H9 (cell line): ENCODE results near the gene SCUBE1. TPM values are rescaled to one million over a fixed set of nuclear protein-coding genes. Genes with fewer than 3 reads are reported as not detected.

Experiments
- DNase-seq: peaks from one replicate; pipeline ENCODE4 v3.0.0-alpha.2; 2017
- H2AFZ ChIP-seq: one replicate; pipeline ENCODE4 v1.6.1; 2013; ENCODE audit warnings: mild to moderate bottlenecking, low read length, control low read depth, moderate library complexity
- H2AK5ac ChIP-seq: 2 replicates; pipeline ENCODE4 v1.6.1; 2013; ENCODE audit warnings: low read length, control low read depth, mixed read lengths; ENCODE audit not compliant: insufficient read length
- H2BK120ac ChIP-seq: one replicate; pipeline ENCODE4 v1.6.1; 2013; ENCODE audit warnings: low read depth, mild to moderate bottlenecking, low read length, control low read depth, inconsistent platforms; ENCODE audit not compliant: poor library complexity, severe bottlenecking
- H2BK12ac ChIP-seq: 2 replicates; pipeline ENCODE4 v1.6.1; 2013; ENCODE audit warnings: low read length, control low read depth, mixed read lengths, low read depth; ENCODE audit not compliant: insufficient read length
- H2BK15ac ChIP-seq: 2 replicates; pipeline ENCODE4 v1.6.1; 2013; ENCODE audit warnings: low read depth, low read length, control low read depth
- H2BK20ac ChIP-seq: one replicate; pipeline ENCODE4 v1.6.1; 2013; ENCODE audit warnings: low read depth, mild to moderate bottlenecking, low read length, control low read depth, inconsistent platforms; ENCODE audit not compliant: poor library complexity, severe bottlenecking
- H2BK5ac ChIP-seq: 2 replicates; pipeline ENCODE4 v1.6.1; 2013; ENCODE audit warnings: low read length, control low read depth, mixed read lengths; ENCODE audit not compliant: insufficient read length
- H3K14ac ChIP-seq: 2 replicates; pipeline ENCODE4 v1.6.1; 2013; ENCODE audit warnings: low read length, control low read depth; ENCODE audit not compliant: insufficient read depth
- H3K18ac ChIP-seq: 2 replicates; pipeline ENCODE4 v1.6.1; 2013; ENCODE audit warnings: low read depth, mild to moderate bottlenecking, mixed read lengths, low read length, control low read depth; ENCODE audit not compliant: insufficient read length
- H3K23ac ChIP-seq: 2 replicates; pipeline ENCODE4 v1.6.1; 2013; ENCODE audit warnings: low read length, control low read depth, mixed read lengths, low read depth; ENCODE audit not compliant: insufficient read length
- H3K23me2 ChIP-seq: 2 replicates; pipeline ENCODE4 v1.6.1; 2013; ENCODE audit warnings: low read depth, mild to moderate bottlenecking, mixed read lengths, low read length, control low read depth; ENCODE audit not compliant: insufficient read length, poor library complexity, severe bottlenecking
- H3K27ac ChIP-seq: 2 replicates; pipeline ENCODE4 v1.5.1; 2013; ENCODE audit warnings: low read length, control low read depth, mixed read lengths, low read depth; ENCODE audit not compliant: insufficient read length
- H3K27me3 ChIP-seq: 2 replicates; pipeline ENCODE4 v1.6.1; 2013; ENCODE audit warnings: low read length, control low read depth, inconsistent platforms; ENCODE audit not compliant: insufficient read depth
- H3K4ac ChIP-seq: 2 replicates; pipeline ENCODE4 v1.6.1; 2013; ENCODE audit warnings: low read depth, mild to moderate bottlenecking, control low read depth, inconsistent platforms, low read length, moderate library complexity
- H3K4me1 ChIP-seq: 2 replicates; pipeline ENCODE4 v1.6.1; 2013; ENCODE audit warnings: low read length, control low read depth, inconsistent platforms; ENCODE audit not compliant: insufficient read depth
- H3K4me2 ChIP-seq: 2 replicates; pipeline ENCODE4 v1.6.1; 2013; ENCODE audit warnings: low read length, control low read depth, mixed read lengths; ENCODE audit not compliant: insufficient read length, insufficient read depth
- H3K56ac ChIP-seq: 2 replicates; pipeline ENCODE4 v1.6.1; 2013; ENCODE audit warnings: low read depth, mild to moderate bottlenecking, mixed read lengths, low read length, control low read depth; ENCODE audit not compliant: insufficient read length
- H3K79me1 ChIP-seq: 2 replicates; pipeline ENCODE4 v1.6.1; 2013; ENCODE audit warnings: low read depth, mild to moderate bottlenecking, moderate library complexity, low read length, control low read depth, inconsistent platforms; ENCODE audit not compliant: insufficient read depth, poor library complexity, severe bottlenecking
- H3K79me2 ChIP-seq: 2 replicates; pipeline ENCODE4 v1.6.1; 2013; ENCODE audit warnings: low read length, control low read depth, inconsistent platforms; ENCODE audit not compliant: insufficient read depth
- H3K9ac ChIP-seq: 2 replicates; pipeline ENCODE4 v1.6.1; 2013; ENCODE audit warnings: low read length, control low read depth, mixed read lengths; ENCODE audit not compliant: insufficient read length; ENCODE audit errors: extremely low read depth
- H3K9me3 ChIP-seq: one replicate; pipeline ENCODE4 v1.6.1; 2013; ENCODE audit warnings: low read depth, low read length, inconsistent platforms; ENCODE audit not compliant: control insufficient read depth
- H3T11ph ChIP-seq: one replicate; pipeline ENCODE4 v1.6.1; 2013; ENCODE audit warnings: mild to moderate bottlenecking, low read length, control low read depth, inconsistent platforms
- H4K20me1 ChIP-seq: one replicate; pipeline ENCODE4 v1.6.1; 2013; ENCODE audit not compliant: control insufficient read depth, insufficient read length, insufficient read depth
- H4K5ac ChIP-seq: 2 replicates; pipeline ENCODE4 v1.6.1; 2013; ENCODE audit warnings: low read depth, mild to moderate bottlenecking, mixed read lengths, low read length, control low read depth; ENCODE audit not compliant: insufficient read length
- H4K8ac ChIP-seq: replicated peaks from 2 replicates; pipeline ENCODE4 v1.6.1; 2013; ENCODE audit warnings: low read length, control low read depth, mixed read lengths, low read depth; ENCODE audit not compliant: insufficient read length
- H4K91ac ChIP-seq: 2 replicates; pipeline ENCODE4 v1.6.1; 2013; ENCODE audit warnings: low read depth, mild to moderate bottlenecking, moderate library complexity, mixed read lengths, low read length, control low read depth; ENCODE audit not compliant: insufficient read length
- H3K27ac Mint-ChIP-seq, 3 experiments: 2 replicates in 2 of 3; 3 replicates in 1 of 3; pipeline ENCODE4 v1.8.0; 2020 to 2021; ENCODE audit warnings: mixed read lengths in 3 of 3, mild to moderate bottlenecking in 1 of 3, moderate library complexity in 1 of 3
- H3K27me3 Mint-ChIP-seq: 2 replicates; pipeline ENCODE4 v1.8.0; 2021; ENCODE audit warnings: low read depth, mild to moderate bottlenecking, moderate library complexity, mixed read lengths
- H3K36me3 Mint-ChIP-seq, 3 experiments: 2 replicates in 2 of 3; 3 replicates in 1 of 3; pipeline ENCODE4 v1.8.0; 2020 to 2021; ENCODE audit warnings: low read depth in 3 of 3, mixed read lengths in 3 of 3; ENCODE audit not compliant: insufficient read depth in 1 of 3
- H3K4me1 Mint-ChIP-seq, 2 experiments: 2 replicates each; pipeline ENCODE4 v1.8.0; 2020; ENCODE audit warnings: mixed read lengths in 2 of 2
- H3K4me3 Mint-ChIP-seq, 2 experiments: 2 replicates in 1 of 2; 3 replicates in 1 of 2; pipeline ENCODE4 v1.8.0; 2020 to 2021; ENCODE audit warnings: mild to moderate bottlenecking in 2 of 2, mixed read lengths in 2 of 2, moderate library complexity in 1 of 2
- H3K9me3 Mint-ChIP-seq, 2 experiments: 2 replicates in 1 of 2; 3 replicates in 1 of 2; pipeline ENCODE4 v1.8.0; 2020; ENCODE audit warnings: mild to moderate bottlenecking in 2 of 2, mixed read lengths in 2 of 2, moderate library complexity in 1 of 2
- CTCF ChIP-seq: fragments of 200-600 bp; sonication (generic); conservative IDR thresholded peaks from 3 replicates; pipeline ENCODE4 v1.8.0; 2021; ENCODE audit warnings: antibody characterized with exemption, mild to moderate bottlenecking
- WGBS: extraction: QIAGEN DNeasy Blood & Tissue Kit; methylation state at CpG from one replicate; pipeline ENCODE4 v1.1.7; 2013; ENCODE audit warnings: missing lambda C conversion rate, low lambda C conversion rate, mixed read lengths; ENCODE audit not compliant: insufficient read length; ENCODE audit errors: extremely low coverage; 5-methylcytosine and 5-hydroxymethylcytosine counted together
- total RNA-seq: library from RNA; stranded (reverse); gene quantifications from 2 replicates; pipeline ENCODE4 v1.2.1, GENCODE V29; 2021

Gene SCUBE1
- total RNA-seq, 1 experiment from 2014 or later = 1.2 TPM

DNA sequence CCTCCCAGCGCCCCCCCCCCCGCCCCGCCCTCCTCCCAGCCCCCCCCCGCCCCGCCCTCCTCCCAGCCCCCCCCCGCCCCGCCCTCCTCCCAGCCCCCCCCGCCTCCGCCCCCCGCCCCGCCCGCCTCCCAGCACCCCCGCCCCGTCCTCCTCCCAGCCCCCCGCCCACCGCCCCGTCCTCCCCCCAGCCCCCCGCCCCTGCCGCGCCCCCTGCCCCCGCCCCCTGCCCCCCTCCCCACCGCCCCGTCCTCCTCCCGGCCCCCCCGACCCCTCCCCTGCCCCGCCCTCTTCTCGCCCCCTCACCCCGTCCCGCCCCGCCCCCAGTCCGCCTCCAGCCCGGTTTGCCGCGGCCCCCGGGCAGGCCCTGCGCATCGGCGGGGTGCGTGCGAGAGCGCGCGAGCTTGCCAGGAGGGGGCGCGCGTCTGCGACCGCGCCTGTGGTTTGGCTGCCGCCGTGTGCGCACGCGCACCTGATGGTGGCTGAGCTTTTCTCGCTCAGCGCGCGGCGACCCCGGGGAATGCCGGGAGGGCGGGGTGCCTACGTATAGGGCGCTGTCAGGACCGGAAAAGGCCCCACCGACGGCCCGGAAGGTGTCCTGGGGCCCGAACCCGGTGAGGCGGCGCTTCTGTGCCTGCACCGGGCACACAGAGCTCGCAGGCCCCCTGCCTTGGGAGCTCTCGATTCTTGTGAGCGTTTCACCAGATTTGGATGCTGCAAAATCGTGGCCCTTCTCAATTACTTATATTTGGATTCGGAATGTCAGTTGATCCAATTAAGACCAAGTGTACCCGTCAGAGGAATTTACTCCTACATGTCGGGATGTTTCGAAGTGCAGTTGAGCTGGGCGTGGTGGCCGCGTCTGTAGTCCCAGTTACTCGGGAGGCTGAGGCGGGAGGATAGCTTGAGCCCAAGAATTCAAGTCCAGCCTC, 155.7 kb downstream of the SCUBE1 start:
- no peaks in the 10 kb centered on the region for H4K20me1 ChIP-seq
- Mint-ChIP-seq H3K4me1 (peaks cover 21 to 25% of the 10 kb centered on the region in 2 experiments), H3K36me3 (peaks cover 3 to 15% (median 9%) of the 10 kb centered on the region in 3 experiments; a peak in 6 of 7 replicates), H3K27me3 (peaks cover 6% of the 10 kb centered on the region), H3K4me3 (peak overlapping the region; percentile 65 to 74), H3K27ac (peak overlapping the region in 2 of 3 experiments; percentile 75 to 90; a peak in 3 of 7 replicates), H3K9me3 (no peaks in the 10 kb centered on the region; a peak in 2 of 5 replicates)
- H3K23me2 ChIP-seq = peaks cover 13% of the 10 kb centered on the region
- H3K18ac ChIP-seq = peak overlapping the region; percentile 22
- no peak overlapping the region for H3K56ac ChIP-seq
- no peak overlapping the region for H2AK5ac ChIP-seq
- no peak overlapping the region for H3K14ac ChIP-seq
- H4K91ac ChIP-seq = no peak overlapping the region
- no peak overlapping the region for H2BK20ac ChIP-seq
- TF ChIP-seq CTCF = peak; percentile 83
- H3T11ph ChIP-seq = no peak overlapping the region
- H2BK5ac ChIP-seq = no peak overlapping the region
- H3K9ac ChIP-seq = peak overlapping the region; percentile 28
- H3K27ac ChIP-seq = no peak overlapping the region
- no peaks in the 10 kb centered on the region for H3K9me3 ChIP-seq
- no peak overlapping the region for H2BK12ac ChIP-seq
- no peak overlapping the region for H3K23ac ChIP-seq
- H3K4ac ChIP-seq = no peak overlapping the region
- WGBS = no CpG with 5 or more reads among the region's 86 CpGs
- no peak overlapping the region for H2AFZ ChIP-seq
- no peak overlapping the region for H2BK15ac ChIP-seq
- H4K5ac ChIP-seq = no peak overlapping the region
- H4K8ac ChIP-seq = no peak overlapping the region
- no peak overlapping the region for H3K4me2 ChIP-seq
- no peak overlapping the region for H2BK120ac ChIP-seq
- H3K79me2 ChIP-seq = peaks cover 7% of the 10 kb centered on the region
- peaks cover 8% of the 10 kb centered on the region; the same call in 1 of the 2 replicates for H3K4me1 ChIP-seq
- peak; percentile 97 for DNase-seq
- no peaks in the 10 kb centered on the region for H3K27me3 ChIP-seq
- no peaks in the 10 kb centered on the region for H3K79me1 ChIP-seq
